Activated B cell treated with CpG ODN at 0.5 μM for 24 hours (primary cell): Measurements from ENCODE around the gene LOXHD1. TPM values are rescaled to one million over a fixed set of nuclear protein-coding genes. Genes with fewer than 3 reads are reported as not detected.

ENCODE experiments used
- ATAC-seq: fragments of 200-7000 bp; cut with Tn5 transposase; one replicate; pipeline ENCODE4 v1.10.0; 2021; ENCODE audit warnings: low read depth, mild to moderate bottlenecking, moderate library complexity
- CTCF ChIA-PET: fragments of 350-600 bp; sonication (Branson Sonifier 250); formaldehyde crosslinking; loops from one replicate; lab custom pipeline; 2021; ENCODE audit warnings: antibody characterized with exemption; lab: Charles Lee
- POLR2A ChIA-PET: fragments of 350-600 bp; sonication (Branson Sonifier 250); formaldehyde crosslinking; loops from one replicate; lab custom pipeline; 2021; ENCODE audit warnings: antibody characterized with exemption; lab: Charles Lee
- DNase-seq: peaks from one replicate; pipeline ENCODE4 v3.0.0; 2022
- H3K27ac Mint-ChIP-seq: one replicate; pipeline ENCODE4 v1.8.0; 2020; ENCODE audit warnings: mixed read lengths
- H3K27me3 Mint-ChIP-seq: one replicate; pipeline ENCODE4 v1.8.0; 2021; ENCODE audit warnings: mixed read lengths
- H3K36me3 Mint-ChIP-seq: one replicate; pipeline ENCODE4 v1.8.0; 2021; ENCODE audit warnings: low read depth, mixed read lengths
- H3K4me1 Mint-ChIP-seq: one replicate; pipeline ENCODE4 v1.8.0; 2021; ENCODE audit warnings: mixed read lengths
- H3K4me3 Mint-ChIP-seq: one replicate; pipeline ENCODE4 v1.8.0; 2020; ENCODE audit warnings: mild to moderate bottlenecking, mixed read lengths
- H3K9me3 Mint-ChIP-seq: one replicate; pipeline ENCODE4 v1.8.0; 2020; ENCODE audit warnings: mixed read lengths
- intact Hi-C: fragments of 100-400 bp; cut with micrococcal nuclease; formaldehyde crosslinking; loops from one replicate; pipeline ENCODE4 v1.15.1; 2024
- total RNA-seq: library from RNA; stranded (reverse); gene quantifications from 2 replicates; pipeline ENCODE4 v1.2.3, GENCODE V29; 2022
- TF ChIP-seq, protein P1 (sequence below): fragments of 200-600 bp; IDR thresholded peaks from one replicate; pipeline ENCODE4 v1.8.0; 2022; ENCODE audit warnings: antibody characterized with exemption, mild to moderate bottlenecking

Gene LOXHD1
- total RNA-seq, 1 donor from 2014 or later = not detected

DNA sequence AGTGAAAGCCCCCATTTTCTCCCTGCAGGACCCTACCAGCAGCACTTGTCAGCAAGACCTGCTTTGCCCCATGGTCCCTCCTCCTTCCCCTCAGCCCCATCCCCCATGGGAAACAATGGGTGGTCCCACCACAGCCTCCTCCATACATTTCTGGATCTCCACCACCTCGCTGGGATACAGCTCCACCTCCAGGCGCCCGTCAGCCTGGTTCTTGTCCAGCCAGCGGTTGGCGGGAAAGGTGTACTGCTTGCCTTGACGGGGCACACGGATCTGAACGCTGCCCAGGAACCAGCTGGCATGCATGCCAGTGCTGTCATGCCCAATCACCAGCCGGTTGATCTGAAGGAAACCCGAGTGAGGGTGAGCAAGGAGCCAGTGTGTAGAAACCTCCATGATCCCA is 90.9 kb downstream of the LOXHD1 start:
- intact Hi-C loops = no loop called here
- TF ChIP-seq, protein P1, sequence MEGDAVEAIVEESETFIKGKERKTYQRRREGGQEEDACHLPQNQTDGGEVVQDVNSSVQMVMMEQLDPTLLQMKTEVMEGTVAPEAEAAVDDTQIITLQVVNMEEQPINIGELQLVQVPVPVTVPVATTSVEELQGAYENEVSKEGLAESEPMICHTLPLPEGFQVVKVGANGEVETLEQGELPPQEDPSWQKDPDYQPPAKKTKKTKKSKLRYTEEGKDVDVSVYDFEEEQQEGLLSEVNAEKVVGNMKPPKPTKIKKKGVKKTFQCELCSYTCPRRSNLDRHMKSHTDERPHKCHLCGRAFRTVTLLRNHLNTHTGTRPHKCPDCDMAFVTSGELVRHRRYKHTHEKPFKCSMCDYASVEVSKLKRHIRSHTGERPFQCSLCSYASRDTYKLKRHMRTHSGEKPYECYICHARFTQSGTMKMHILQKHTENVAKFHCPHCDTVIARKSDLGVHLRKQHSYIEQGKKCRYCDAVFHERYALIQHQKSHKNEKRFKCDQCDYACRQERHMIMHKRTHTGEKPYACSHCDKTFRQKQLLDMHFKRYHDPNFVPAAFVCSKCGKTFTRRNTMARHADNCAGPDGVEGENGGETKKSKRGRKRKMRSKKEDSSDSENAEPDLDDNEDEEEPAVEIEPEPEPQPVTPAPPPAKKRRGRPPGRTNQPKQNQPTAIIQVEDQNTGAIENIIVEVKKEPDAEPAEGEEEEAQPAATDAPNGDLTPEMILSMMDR = no peak
- ChIA-PET CTCF (no interaction called here), POLR2A (no interaction called here)
- Mint-ChIP-seq H3K4me3 (no peak overlapping the region), H3K4me1 (no peaks in the 10 kb centered on the region), H3K9me3 (no peaks in the 10 kb centered on the region), H3K27me3 (peaks cover 2% of the 10 kb centered on the region), H3K27ac (no peak overlapping the region), H3K36me3 (no peaks in the 10 kb centered on the region)
- ATAC-seq (no peak), DNase-seq (no peak)

DNA sequence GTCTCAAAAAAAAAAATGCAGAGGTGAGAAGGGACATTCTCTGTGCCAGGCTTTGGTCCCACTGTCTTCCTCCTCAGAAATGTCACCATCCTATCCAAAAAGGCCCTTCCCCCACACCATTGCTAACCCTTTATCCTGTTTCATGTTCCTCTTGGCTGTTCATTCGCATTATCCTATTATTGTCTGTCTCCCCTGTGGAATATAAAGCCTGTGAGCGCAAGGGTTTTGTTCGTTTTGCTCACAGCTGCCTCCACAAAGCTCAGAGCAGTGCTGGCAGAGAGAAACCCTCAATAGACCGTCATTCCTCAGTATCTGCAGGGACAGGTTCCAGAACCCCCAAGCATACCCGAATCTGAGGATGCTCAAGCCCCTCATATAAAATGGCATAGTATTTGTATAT is 91.8 kb downstream of the LOXHD1 start:
- CTCF ChIA-PET = no interaction called here
- no peak for DNase-seq
- H3K27ac Mint-ChIP-seq = no peak overlapping the region
- intact Hi-C loops = no loop called here
- no peak for ATAC-seq
- TF ChIP-seq, protein P1 = no peak
- H3K4me1 Mint-ChIP-seq = no peaks in the 10 kb centered on the region
- no peak overlapping the region for H3K4me3 Mint-ChIP-seq
- H3K9me3 Mint-ChIP-seq = no peaks in the 10 kb centered on the region
- peaks cover 5% of the 10 kb centered on the region for H3K27me3 Mint-ChIP-seq
- POLR2A ChIA-PET = no interaction called here
- no peaks in the 10 kb centered on the region for H3K36me3 Mint-ChIP-seq

DNA sequence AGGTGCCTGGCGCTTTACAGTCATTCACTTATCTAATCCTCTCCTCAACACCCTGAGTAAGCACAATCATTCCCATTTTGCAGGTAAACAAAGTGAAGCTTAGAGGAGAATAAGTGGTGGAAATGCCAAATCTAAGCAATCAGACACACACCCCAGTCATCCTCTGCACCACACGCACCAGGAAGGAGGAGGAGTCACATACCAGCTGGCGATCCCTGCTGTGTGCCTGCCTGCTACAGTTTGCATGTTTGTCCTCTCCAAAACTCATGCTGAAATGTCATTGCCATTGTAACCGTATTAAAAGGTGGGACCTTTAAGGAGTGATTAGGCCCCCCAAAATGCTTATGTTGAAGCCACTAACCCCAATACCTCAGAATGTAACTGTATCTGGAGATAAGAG is 93.7 kb downstream of the LOXHD1 start:
- peaks cover 5% of the 10 kb centered on the region for H3K27me3 Mint-ChIP-seq
- no peaks in the 10 kb centered on the region for H3K4me1 Mint-ChIP-seq
- DNase-seq (no peak), ATAC-seq (no peak)
- POLR2A ChIA-PET = no interaction called here
- H3K9me3 Mint-ChIP-seq = no peaks in the 10 kb centered on the region
- CTCF ChIA-PET = no interaction called here
- TF ChIP-seq, protein P1 = no peak
- H3K4me3 Mint-ChIP-seq = no peak overlapping the region
- H3K36me3 Mint-ChIP-seq = no peaks in the 10 kb centered on the region
- intact Hi-C loops = no loop called here
- no peak overlapping the region for H3K27ac Mint-ChIP-seq

- no peak for ATAC-seq
- H3K27ac Mint-ChIP-seq = no peak overlapping the region
- CTCF ChIA-PET = no interaction called here
- POLR2A ChIA-PET = no interaction called here
- no peak for DNase-seq
- TF ChIP-seq, protein P1 = no peak
- H3K36me3 Mint-ChIP-seq = no peaks in the 10 kb centered on the region
- no peaks in the 10 kb centered on the region for H3K9me3 Mint-ChIP-seq
- no peaks in the 10 kb centered on the region for H3K4me1 Mint-ChIP-seq
- H3K27me3 Mint-ChIP-seq = peaks cover 5% of the 10 kb centered on the region
- intact Hi-C loops = no loop called here
- H3K4me3 Mint-ChIP-seq = no peak overlapping the region
Measured at GRCh38 chr18:46562674-46563192, 94.3 kb downstream of the LOXHD1 start.

- Mint-ChIP-seq H3K27me3 (peaks cover 5% of the 10 kb centered on the region), H3K9me3 (no peaks in the 10 kb centered on the region), H3K27ac (no peak overlapping the region), H3K4me1 (no peaks in the 10 kb centered on the region), H3K36me3 (no peaks in the 10 kb centered on the region), H3K4me3 (no peak overlapping the region)
- intact Hi-C loops = no loop called here
- TF ChIP-seq, protein P1 = no peak
- POLR2A ChIA-PET = no interaction called here
- DNase-seq (no peak), ATAC-seq (no peak)
- CTCF ChIA-PET = no interaction called here
Measured at GRCh38 chr18:46560671-46561045, 96.4 kb downstream of the LOXHD1 start.
